HG03108 (cell line): ENCODE measurements around the gene NAALADL2.
"Not testable (repeated sequence)": the region's sequence is repeated elsewhere in the genome, so short reads cannot be mapped to it uniquely, and the experiment has no call there.

ENCODE experiments used
- ATAC-seq: cut with Tn5 transposase; IDR thresholded peaks from one replicate; pipeline ENCODE4 v1.9.1; 2021; ENCODE audit warnings: moderate library complexity; ENCODE audit not compliant: unreplicated experiment

Gene NAALADL2

GRCh38 chr3:175404027-175404426, 544.9 kb downstream of the NAALADL2 start:
- no peak for ATAC-seq

- ATAC-seq, result no peak
These were observed 545.5 kb downstream of the NAALADL2 start for GRCh38 chr3:175404621-175405020.

DNA sequence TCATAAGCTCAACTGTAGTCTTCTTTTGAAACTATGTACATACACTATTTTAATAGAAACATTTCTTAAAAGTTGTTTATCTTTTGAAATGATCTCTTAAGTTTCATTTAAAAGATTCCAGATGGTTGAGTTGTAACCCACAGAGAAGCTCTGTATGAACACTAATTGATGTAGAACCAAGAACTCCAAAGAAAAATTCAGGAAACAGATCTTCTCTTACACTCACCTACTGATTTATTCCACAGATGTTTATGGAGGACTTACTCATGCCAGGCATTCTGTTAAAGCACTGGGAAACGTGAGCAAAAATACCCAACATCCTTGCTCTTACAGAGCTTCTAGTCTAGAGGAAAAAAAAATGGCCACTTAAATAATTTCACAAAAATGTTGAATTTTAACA, 551.1 kb downstream of the NAALADL2 start:
- ATAC-seq, result no peak

DNA sequence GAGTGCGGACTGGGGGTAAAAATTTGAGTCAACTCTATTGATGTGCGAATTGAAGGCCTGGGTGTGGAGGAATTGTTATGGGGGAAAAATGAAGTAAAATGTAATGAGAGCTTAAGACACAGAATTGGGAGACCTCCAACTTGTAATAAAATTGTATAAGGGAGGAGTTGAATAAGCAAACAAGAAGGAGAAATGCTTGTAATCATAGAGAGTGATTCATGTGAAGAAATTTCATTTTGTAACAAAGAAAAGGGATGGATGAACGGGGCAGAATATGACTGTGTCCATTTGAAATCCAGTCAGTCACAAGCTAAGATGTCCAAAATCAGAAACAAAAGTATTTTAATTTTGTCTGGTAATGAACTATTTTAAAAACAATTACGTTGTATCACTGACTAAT, 552.3 kb downstream of the NAALADL2 start:
- no peak for ATAC-seq

GRCh38 chr3:175411946-175412345, 552.8 kb downstream of the NAALADL2 start:
- no peak for ATAC-seq

DNA sequence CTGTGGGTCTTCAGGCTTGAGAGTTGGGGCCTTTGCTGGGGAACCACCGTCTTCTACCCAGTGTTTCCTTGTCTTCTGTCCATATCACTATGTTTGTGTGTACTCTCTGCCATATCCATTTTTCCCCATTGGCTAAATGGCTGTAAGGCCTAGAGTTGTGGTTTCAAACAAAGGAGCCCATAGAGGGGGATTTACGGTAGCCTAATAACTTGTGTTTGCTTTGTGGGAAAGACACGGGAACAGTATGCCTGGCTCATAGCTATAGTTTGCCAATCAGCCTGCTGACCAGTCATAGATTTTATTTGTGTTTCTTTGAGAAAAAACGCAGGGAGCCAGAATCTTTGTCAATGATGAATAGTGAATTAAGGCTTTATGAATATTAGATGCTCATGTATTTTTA, 554.8 kb downstream of the NAALADL2 start:
- ATAC-seq, result no peak

DNA sequence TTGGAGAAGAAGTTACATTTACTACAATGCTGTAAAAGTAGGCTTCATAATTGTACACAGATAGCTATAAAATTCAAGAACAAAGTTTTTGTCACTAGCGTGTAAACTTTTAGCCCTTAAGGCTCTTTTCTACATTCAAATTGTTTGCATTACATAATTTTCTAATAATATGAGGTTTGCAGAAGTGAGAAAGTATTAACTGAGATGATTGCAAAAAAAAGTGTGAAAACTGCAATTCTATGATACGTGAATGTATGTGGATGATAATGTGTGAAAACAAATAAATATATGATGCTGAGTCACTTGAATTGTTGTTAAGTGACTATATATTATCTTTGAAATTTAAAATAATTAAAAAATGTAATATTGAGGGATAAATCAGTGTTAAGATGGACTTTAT, 557.5 kb downstream of the NAALADL2 start:
- ATAC-seq, result no peak

DNA sequence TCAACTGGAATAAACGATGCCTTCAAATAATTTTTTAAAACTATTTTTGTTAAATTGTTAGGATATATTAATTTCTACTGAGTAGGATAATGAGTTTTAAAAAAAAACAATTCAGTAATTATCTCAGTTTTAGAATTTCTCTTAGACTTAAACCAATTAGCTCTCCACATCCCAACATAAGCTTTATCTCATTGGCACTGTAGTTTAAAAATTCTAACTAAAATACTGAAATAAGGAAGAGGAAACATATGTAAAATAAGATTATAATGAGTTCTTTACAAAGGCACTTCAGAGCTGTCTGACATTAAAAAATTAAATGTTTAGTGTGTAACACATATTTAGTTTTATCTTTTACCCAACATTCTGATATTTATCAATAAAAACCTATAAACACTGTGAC, 558.3 kb downstream of the NAALADL2 start:
- ATAC-seq, result no peak

DNA sequence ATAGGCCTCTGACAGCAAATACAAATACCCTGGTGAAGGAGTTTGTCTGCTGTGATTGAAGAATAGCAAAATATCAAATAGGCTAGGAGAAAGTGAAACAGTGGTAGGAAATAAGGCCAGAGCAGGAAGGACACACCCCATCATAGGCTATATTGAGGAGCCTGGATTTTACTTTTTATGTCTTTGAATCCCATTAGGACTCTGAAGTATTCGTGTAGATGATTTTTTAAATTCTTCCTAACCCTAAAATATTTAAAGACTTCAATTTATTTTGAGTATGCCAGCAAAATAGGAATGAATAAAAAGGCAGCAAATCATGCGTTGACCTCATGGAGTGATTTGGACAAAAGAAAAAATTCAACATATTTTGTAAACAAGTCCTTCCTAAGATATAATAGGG, 562.8 kb downstream of the NAALADL2 start:
- ATAC-seq, result no peak

DNA sequence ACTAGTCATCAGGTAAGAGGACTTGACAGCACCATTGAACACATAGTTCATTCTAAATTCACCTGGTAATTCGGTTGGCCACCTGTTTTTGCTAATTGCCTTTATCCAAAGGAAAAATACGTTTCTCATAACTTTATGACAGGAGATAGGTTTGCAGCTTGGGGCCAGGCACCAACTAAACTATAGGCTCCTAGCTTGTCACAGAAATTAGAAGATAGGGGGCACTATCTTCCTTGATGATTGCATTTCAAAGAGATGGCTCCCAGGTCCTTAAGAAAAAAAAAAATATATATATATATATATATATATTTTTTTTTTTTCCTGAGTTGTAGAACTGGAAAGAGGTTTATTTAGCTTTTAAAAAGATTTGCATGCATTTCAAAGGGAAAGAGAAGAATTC, 563.6 kb downstream of the NAALADL2 start:
- no peak for ATAC-seq

DNA sequence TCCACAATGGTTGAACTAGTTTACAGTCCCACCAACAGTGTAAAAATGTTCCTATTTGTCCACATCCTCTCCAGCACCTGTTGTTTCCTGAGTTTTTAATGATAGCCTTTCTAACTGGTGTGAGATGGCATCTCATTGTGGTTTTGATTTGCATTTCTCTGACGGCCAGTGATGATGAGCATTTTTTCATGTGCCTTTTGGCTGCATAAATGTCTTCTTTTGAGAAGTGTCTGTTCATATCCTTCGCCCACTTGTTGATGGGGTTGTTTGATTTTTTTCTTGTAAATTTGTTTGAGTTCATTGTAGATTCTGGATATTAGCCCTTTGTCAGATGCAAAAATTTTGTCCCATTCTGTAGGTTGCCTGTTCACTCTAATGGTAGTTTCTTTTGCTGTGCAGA, 564.7 kb downstream of the NAALADL2 start:
- ATAC-seq, result not testable (repeated sequence)

DNA sequence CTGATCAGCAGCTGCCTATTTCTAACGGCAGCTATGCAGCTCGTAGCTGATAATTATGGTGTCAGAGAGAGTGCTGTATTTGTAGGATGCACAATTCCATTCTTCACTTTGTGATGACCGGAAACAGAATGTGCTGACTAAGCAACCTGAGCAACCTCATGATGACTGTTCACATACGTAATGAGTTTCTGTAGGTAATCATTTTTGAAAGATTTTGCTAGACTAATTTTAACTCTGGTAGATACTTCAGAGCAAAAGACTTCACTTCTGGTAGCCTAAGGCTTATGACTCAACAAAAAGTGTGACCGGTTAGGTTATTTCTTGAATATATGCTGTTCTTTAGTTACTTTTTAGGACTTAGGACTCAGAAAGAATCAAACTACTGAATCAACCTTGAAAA, 567.7 kb downstream of the NAALADL2 start:
- ATAC-seq, result no peak

- ATAC-seq, result no peak
These were observed 569.3 kb downstream of the NAALADL2 start for GRCh38 chr3:175428466-175428865.

- ATAC-seq, result no peak
These were observed 572.0 kb downstream of the NAALADL2 start for GRCh38 chr3:175430983-175431773.

- ATAC-seq, result no peak
These were observed 573.4 kb downstream of the NAALADL2 start for GRCh38 chr3:175432376-175433025.

- ATAC-seq, result no peak
These were observed 574.0 kb downstream of the NAALADL2 start for GRCh38 chr3:175433026-175433674.

GRCh38 chr3:175434561-175434960, 575.4 kb downstream of the NAALADL2 start:
- no peak for ATAC-seq

DNA sequence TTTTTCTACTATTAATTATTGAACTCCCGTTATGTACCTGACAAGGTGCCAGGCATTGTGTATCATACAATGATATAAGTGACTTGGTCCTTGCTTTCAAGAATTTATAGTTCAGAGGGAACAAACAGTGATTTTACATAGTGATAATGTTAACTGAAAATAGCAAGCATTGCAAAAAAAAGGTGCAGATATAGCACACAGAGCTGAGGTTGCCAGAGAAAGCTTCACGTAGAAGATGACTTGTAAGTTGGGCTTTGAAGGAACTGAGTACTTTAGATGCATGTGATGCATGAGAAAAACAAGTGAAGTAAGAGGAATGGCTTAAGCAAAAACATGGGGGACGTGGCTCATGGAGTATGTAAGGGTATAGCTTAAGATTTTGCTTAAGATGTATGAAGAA, 584.5 kb downstream of the NAALADL2 start:
- no peak for ATAC-seq

- no peak for ATAC-seq
These were observed 586.6 kb downstream of the NAALADL2 start for GRCh38 chr3:175445741-175446140.

DNA sequence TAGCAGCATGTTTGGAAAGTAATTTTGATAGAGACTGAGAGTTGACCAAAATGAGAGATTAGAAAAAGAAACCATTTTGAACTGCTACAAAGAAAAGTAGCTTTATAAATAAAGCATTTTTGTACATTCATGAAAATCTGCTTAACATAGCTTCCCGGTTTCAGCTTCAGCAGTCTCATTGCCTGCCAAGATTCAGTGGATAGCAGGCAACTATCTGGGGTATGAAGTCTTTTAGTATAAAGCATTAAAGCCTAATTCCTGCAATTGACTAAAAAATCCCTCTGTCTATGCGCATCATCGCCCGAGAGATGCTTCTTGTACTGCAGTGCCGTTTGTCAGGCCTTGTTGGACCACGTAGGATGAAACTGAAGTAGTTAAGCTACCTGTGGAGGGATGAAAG, 588.4 kb downstream of the NAALADL2 start:
- ATAC-seq, result no peak

- no peak for ATAC-seq
These were observed 594.2 kb downstream of the NAALADL2 start for GRCh38 chr3:175453361-175453760.

GRCh38 chr3:175456466-175456865, 597.3 kb downstream of the NAALADL2 start:
- ATAC-seq, result no peak
